ENCODE measurements around the gene SMYD4.

SMYD4 gene

GRCh38 chr17:1820528-1821252 lies 9.0 kb downstream of the SMYD4 start:
- no peak overlapping the region for H3K4me3 ChIP-seq (ENCODE audit: low read depth, low read length)
- H3K27ac ChIP-seq (ENCODE audit: extremely low read depth, low read depth, low read length): 0 out of 2 replicates have a peak overlapping the region, but pooled peaks have one; percentile 5
- H3K36me3 ChIP-seq (ENCODE audit: control insufficient read depth in 2 of 2, insufficient read depth in 1 of 2, low read length in 2 of 2): peaks cover 54 to 63% of the 10 kb centered on the region in 2 experiments
- H3K9me3 ChIP-seq (ENCODE audit: control insufficient read depth, insufficient read depth, low read depth, low read length): no peaks in the 10 kb centered on the region
- no peak for TF ChIP-seq MYNN (tag by site-specific recombination; IDR thresholded peaks at IDR 0.05; ENCODE audit: borderline replicate concordance)
- no peak for TF ChIP-seq ZNF239 (tag by site-specific recombination; IDR thresholded peaks at IDR 0.05)
- TF ChIP-seq ZNF701 (tag by site-specific recombination; IDR thresholded peaks at IDR 0.05): no peak
- TF ChIP-seq ZNF580 (tag by site-specific recombination; IDR thresholded peaks at IDR 0.05): no peak
- TF ChIP-seq KLF16 (tag by site-specific recombination; IDR thresholded peaks at IDR 0.05): no peak
- no peak for TF ChIP-seq GLI4 (tag by site-specific recombination; IDR thresholded peaks at IDR 0.05)
- no peak for TF ChIP-seq ZNF624 (tag by site-specific recombination; IDR thresholded peaks at IDR 0.05)
- TF ChIP-seq ZNF26 (tag by site-specific recombination; IDR thresholded peaks at IDR 0.05): no peak
- no peak for TF ChIP-seq ZNF660 (tag by site-specific recombination; IDR thresholded peaks at IDR 0.05)
- no peak for TF ChIP-seq ZNF292 (tag by site-specific recombination; IDR thresholded peaks at IDR 0.05; ENCODE audit: borderline replicate concordance, low read depth)
- TF ChIP-seq ZFHX2 (tag by site-specific recombination; conservative IDR thresholded peaks at IDR 0.05): no peak
- no peak for TF ChIP-seq ZBTB44 (tag by site-specific recombination; IDR thresholded peaks at IDR 0.05)
- no peak for TF ChIP-seq ZNF169 (tag by site-specific recombination; IDR thresholded peaks at IDR 0.05)
- no peak for TF ChIP-seq ZNF670 (tag by site-specific recombination; IDR thresholded peaks at IDR 0.05; ENCODE audit: low read depth)
- no peak for TF ChIP-seq TRIM28 (IDR thresholded peaks at IDR 0.05; ENCODE audit: borderline replicate concordance, low read length)
- no peak for TF ChIP-seq ZNF639 (tag by site-specific recombination; IDR thresholded peaks at IDR 0.05)
- no peak for TF ChIP-seq ZNF10 (tag by site-specific recombination; IDR thresholded peaks at IDR 0.05)
- ChIA-PET POLR2A (interaction anchor here (1.1 kb wide), 1 partner anchor 9 kb away, joined by 4 read pairs; the partner anchor contains the start of genes RPA1 and SMYD4), CTCF (interaction anchor here (0.6 to 1.2 kb wide), 3 partner anchors 21 to 102 kb away, joined by 3 read pairs; no protein-coding TSS in a partner anchor)
- no peaks in the 10 kb centered on the region for H3K4me1 ChIP-seq (ENCODE audit: control insufficient read depth, insufficient read depth, low read length)

- CTCF ChIA-PET: no interaction called here
- POLR2A ChIA-PET: interaction anchor here (1.0 kb wide), 1 partner anchor 17 kb away, joined by 3 read pairs; the partner anchor contains the start of genes RPA1 and SMYD4
- no peaks in the 10 kb centered on the region for H3K4me1 ChIP-seq (ENCODE audit: control insufficient read depth, insufficient read depth, low read length)
- H3K27ac ChIP-seq (ENCODE audit: extremely low read depth, low read depth, low read length): no peak overlapping the region
- peaks cover 47% of the 10 kb centered on the region in 2 experiments for H3K36me3 ChIP-seq (ENCODE audit: control insufficient read depth in 2 of 2, insufficient read depth in 1 of 2, low read length in 2 of 2)
- peak; percentile 41; the same call in 1 of the 2 replicates for TF ChIP-seq ZNF10 (tag by site-specific recombination; IDR thresholded peaks at IDR 0.05)
- TF ChIP-seq ZNF157 (tag by site-specific recombination; IDR thresholded peaks at IDR 0.05): no peak
- H3K4me3 ChIP-seq (ENCODE audit: low read depth, low read length): no peak overlapping the region
- H3K9me3 ChIP-seq (ENCODE audit: control insufficient read depth, insufficient read depth, low read depth, low read length): no peaks in the 10 kb centered on the region
These were observed 16.6 kb downstream of the SMYD4 start for GRCh38 chr17:1813088-1813487.

All from HEK293 (cell line).